Gastroesophageal sphincter (tissue), 3 donors: ENCODE measurements around the gene CADPS2.

Experiments used
- CTCF ChIP-seq, 4 experiments: fragments of 200-600 bp in 2 of 4; fragments of 450-650 bp in 2 of 4; sonication (generic) in 1 of 4; IDR thresholded peaks; one replicate each; pipeline ENCODE4 v1.5.1; 2017 to 2019; ENCODE audit warnings: antibody characterized with exemption in 4 of 4, mild to moderate bottlenecking in 2 of 4, moderate library complexity in 2 of 4
- EP300 ChIP-seq: sonication (generic); formaldehyde crosslinking; IDR thresholded peaks from one replicate; pipeline ENCODE4 v1.6.1; 2017; ENCODE audit warnings: antibody characterized with exemption, mild to moderate bottlenecking
- POLR2AphosphoS5 ChIP-seq: sonication (generic); formaldehyde crosslinking; IDR thresholded peaks from one replicate; pipeline ENCODE4 v1.6.1; 2017; ENCODE audit warnings: antibody characterized with exemption

- TF ChIP-seq POLR2AphosphoS5 (no peak), CTCF (IDR thresholded peaks at IDR 0.05) (no peak), EP300 (no peak)
Measured at GRCh38 chr7:122914812-122915211, 28.6 kb upstream of the CADPS2 start.
